CD4-positive, alpha-beta T cell treated with Interleukin-15 for 4 hours (primary cell): ENCODE results near the gene GNA14.
A peak's percentile ranks its signal among the peaks of the same experiment; 100 is the strongest.
"Not testable (repeated sequence)": the region's sequence is repeated elsewhere in the genome, so short reads cannot be mapped to it uniquely, and the experiment has no call there.

Source experiments
- DNase-seq: peaks from one replicate; pipeline ENCODE4 v3.0.0-alpha.2; 2020; ENCODE audit warnings: low spot score

Gene GNA14

GRCh38 chr9:77489405-77490163, 158.5 kb downstream of the GNA14 start:
- DNase-seq = not testable (repeated sequence)

- DNase-seq = no peak
Observed at GRCh38 chr9:77488439-77489126, 159.5 kb downstream of the GNA14 start.

GRCh38 chr9:77486968-77487367, 161.2 kb downstream of the GNA14 start:
- no peak for DNase-seq

- DNase-seq = no peak
Observed at GRCh38 chr9:77486463-77486862, 161.7 kb downstream of the GNA14 start.

- peak; percentile 26 for DNase-seq
Observed at GRCh38 chr9:77475641-77476473, 172.3 kb downstream of the GNA14 start.

GRCh38 chr9:77474936-77475335, 173.2 kb downstream of the GNA14 start:
- DNase-seq = no peak

- DNase-seq = no peak
Observed at GRCh38 chr9:77472646-77473045, 175.5 kb downstream of the GNA14 start.

GRCh38 chr9:77471572-77471971, 176.6 kb downstream of the GNA14 start:
- no peak for DNase-seq

- DNase-seq = no peak
Observed at GRCh38 chr9:77469515-77470231, 178.4 kb downstream of the GNA14 start.

GRCh38 chr9:77464661-77465060, 183.5 kb downstream of the GNA14 start:
- DNase-seq = no peak

- no peak for DNase-seq
Observed at GRCh38 chr9:77463151-77463550, 185.0 kb downstream of the GNA14 start.

- no peak for DNase-seq
Observed at GRCh38 chr9:77462066-77462465, 186.1 kb downstream of the GNA14 start.

GRCh38 chr9:77460938-77461337, 187.2 kb downstream of the GNA14 start:
- DNase-seq = no peak

GRCh38 chr9:77457916-77458592, 190.1 kb downstream of the GNA14 start:
- DNase-seq = peak; percentile 65

- DNase-seq = peak; percentile 85
Observed at GRCh38 chr9:77456829-77457437, 191.2 kb downstream of the GNA14 start.

GRCh38 chr9:77455312-77455927, 192.7 kb downstream of the GNA14 start:
- DNase-seq = peak; percentile 23

GRCh38 chr9:77454663-77455062, 193.5 kb downstream of the GNA14 start:
- DNase-seq = no peak

- DNase-seq = no peak
Observed at GRCh38 chr9:77453825-77454647, 194.1 kb downstream of the GNA14 start.

GRCh38 chr9:77451507-77451906, 196.6 kb downstream of the GNA14 start:
- no peak for DNase-seq

GRCh38 chr9:77450085-77450475, 198.0 kb downstream of the GNA14 start:
- DNase-seq = no peak
